ENCODE data around the gene LRRC49. TPM values are rescaled to one million over a fixed set of nuclear protein-coding genes. Genes with fewer than 3 reads are reported as not detected.

The LRRC49 gene
- total and polyA plus RNA-seq, 4 donors = 32.5 to 92.5 (median 55.9) TPM

GRCh38 chr15:71079208-71080044, 186.8 kb downstream of the LRRC49 start:
- Histone ChIP-seq H3K4me3 (ENCODE audit: low read depth, low read length) (no peak overlapping the region), H3K36me3 (ENCODE audit: control insufficient read depth, insufficient read depth, low read length) (no peaks in the 10 kb centered on the region), H3K9me3 (ENCODE audit: control insufficient read depth, insufficient read depth, low read length) (peaks cover 2% of the 10 kb centered on the region), H3K4me1 (ENCODE audit: control insufficient read depth, insufficient read depth, low read length) (no peaks in the 10 kb centered on the region), H3K27ac (ENCODE audit: low read depth, low read length) (no peak overlapping the region), H3K27me3 (ENCODE audit: control insufficient read depth, insufficient read depth, low read length) (no peaks in the 10 kb centered on the region)
- DNase-seq (ENCODE audit: low read depth in 4 of 6, low spot score in 6 of 6) = no peak
- WGBS (ENCODE audit: insufficient coverage) = no CpG with 5 or more reads among the region's 6 CpGs

GRCh38 chr15:71080166-71080565, 187.5 kb downstream of the LRRC49 start:
- Histone ChIP-seq H3K4me1 (ENCODE audit: control insufficient read depth, insufficient read depth, low read length) (no peaks in the 10 kb centered on the region), H3K27ac (ENCODE audit: low read depth, low read length) (no peak overlapping the region), H3K9me3 (ENCODE audit: control insufficient read depth, insufficient read depth, low read length) (no peaks in the 10 kb centered on the region), H3K27me3 (ENCODE audit: control insufficient read depth, insufficient read depth, low read length) (no peaks in the 10 kb centered on the region), H3K4me3 (ENCODE audit: low read depth, low read length) (no peak overlapping the region), H3K36me3 (ENCODE audit: control insufficient read depth, insufficient read depth, low read length) (no peaks in the 10 kb centered on the region)
- WGBS (ENCODE audit: insufficient coverage) = 82% methylated on average over 6 of the region's 7 CpGs
- DNase-seq (ENCODE audit: low read depth in 4 of 6, low spot score in 6 of 6) = no peak

- Histone ChIP-seq H3K4me3 (ENCODE audit: low read depth, low read length) (no peak overlapping the region), H3K27ac (ENCODE audit: low read depth, low read length) (no peak overlapping the region), H3K9me3 (ENCODE audit: control insufficient read depth, insufficient read depth, low read length) (no peaks in the 10 kb centered on the region), H3K27me3 (ENCODE audit: control insufficient read depth, insufficient read depth, low read length) (no peaks in the 10 kb centered on the region), H3K36me3 (ENCODE audit: control insufficient read depth, insufficient read depth, low read length) (no peaks in the 10 kb centered on the region), H3K4me1 (ENCODE audit: control insufficient read depth, insufficient read depth, low read length) (no peaks in the 10 kb centered on the region)
- no peak for DNase-seq (ENCODE audit: low read depth in 4 of 6, low spot score in 6 of 6)
- no CpG with 5 or more reads among the region's 1 CpG for WGBS (ENCODE audit: insufficient coverage)
Measured at GRCh38 chr15:71080705-71081104, 188.1 kb downstream of the LRRC49 start.

- no peaks in the 10 kb centered on the region for H3K27me3 ChIP-seq (ENCODE audit: control insufficient read depth, insufficient read depth, low read length)
- no peaks in the 10 kb centered on the region for H3K9me3 ChIP-seq (ENCODE audit: control insufficient read depth, insufficient read depth, low read length)
- DNase-seq (ENCODE audit: low read depth in 4 of 6, low spot score in 6 of 6) = no peak
- no peak overlapping the region for H3K27ac ChIP-seq (ENCODE audit: low read depth, low read length)
- no peaks in the 10 kb centered on the region for H3K36me3 ChIP-seq (ENCODE audit: control insufficient read depth, insufficient read depth, low read length)
- no peak overlapping the region for H3K4me3 ChIP-seq (ENCODE audit: low read depth, low read length)
- H3K4me1 ChIP-seq (ENCODE audit: control insufficient read depth, insufficient read depth, low read length) = no peaks in the 10 kb centered on the region
- WGBS (ENCODE audit: insufficient coverage) = 86% methylated on average over 5 of the region's 5 CpGs
Measured at GRCh38 chr15:71082803-71083202, 190.2 kb downstream of the LRRC49 start.

- Histone ChIP-seq H3K9me3 (ENCODE audit: control insufficient read depth, insufficient read depth, low read length) (no peaks in the 10 kb centered on the region), H3K4me1 (ENCODE audit: control insufficient read depth, insufficient read depth, low read length) (no peaks in the 10 kb centered on the region), H3K36me3 (ENCODE audit: control insufficient read depth, insufficient read depth, low read length) (no peaks in the 10 kb centered on the region), H3K27ac (ENCODE audit: low read depth, low read length) (no peak overlapping the region), H3K4me3 (ENCODE audit: low read depth, low read length) (no peak overlapping the region), H3K27me3 (ENCODE audit: control insufficient read depth, insufficient read depth, low read length) (no peaks in the 10 kb centered on the region)
- no peak for DNase-seq (ENCODE audit: low read depth in 4 of 6, low spot score in 6 of 6)
- 100% methylated on average over 1 of the region's 5 CpGs for WGBS (ENCODE audit: insufficient coverage)
Measured at GRCh38 chr15:71083349-71083748, 190.7 kb downstream of the LRRC49 start.

GRCh38 chr15:71084264-71084663, 191.6 kb downstream of the LRRC49 start:
- DNase-seq (ENCODE audit: low read depth in 4 of 6, low spot score in 6 of 6) = no peak
- H3K36me3 ChIP-seq (ENCODE audit: control insufficient read depth, insufficient read depth, low read length) = no peaks in the 10 kb centered on the region
- no peaks in the 10 kb centered on the region for H3K27me3 ChIP-seq (ENCODE audit: control insufficient read depth, insufficient read depth, low read length)
- no peaks in the 10 kb centered on the region for H3K9me3 ChIP-seq (ENCODE audit: control insufficient read depth, insufficient read depth, low read length)
- H3K4me1 ChIP-seq (ENCODE audit: control insufficient read depth, insufficient read depth, low read length) = no peaks in the 10 kb centered on the region
- no peak overlapping the region for H3K4me3 ChIP-seq (ENCODE audit: low read depth, low read length)
- no peak overlapping the region for H3K27ac ChIP-seq (ENCODE audit: low read depth, low read length)
- no CpG with 5 or more reads among the region's 2 CpGs for WGBS (ENCODE audit: insufficient coverage)

- WGBS (ENCODE audit: insufficient coverage) = 43% methylated on average over 1 of the region's 3 CpGs
- no peak overlapping the region for H3K27ac ChIP-seq (ENCODE audit: low read depth, low read length)
- DNase-seq (ENCODE audit: low read depth in 4 of 6, low spot score in 6 of 6) = peak in 1 of 6 donors; percentile 25
Measured at GRCh38 chr15:71085809-71086208, 193.2 kb downstream of the LRRC49 start.

GRCh38 chr15:71088155-71088554, 195.5 kb downstream of the LRRC49 start:
- no peak overlapping the region for H3K27ac ChIP-seq (ENCODE audit: low read depth, low read length)
- DNase-seq (ENCODE audit: low read depth in 4 of 6, low spot score in 6 of 6) = no peak
- no peaks in the 10 kb centered on the region for H3K4me1 ChIP-seq (ENCODE audit: control insufficient read depth, insufficient read depth, low read length)
- H3K4me3 ChIP-seq (ENCODE audit: low read depth, low read length) = no peak overlapping the region
- no peaks in the 10 kb centered on the region for H3K27me3 ChIP-seq (ENCODE audit: control insufficient read depth, insufficient read depth, low read length)
- no peaks in the 10 kb centered on the region for H3K9me3 ChIP-seq (ENCODE audit: control insufficient read depth, insufficient read depth, low read length)
- H3K36me3 ChIP-seq (ENCODE audit: control insufficient read depth, insufficient read depth, low read length) = no peaks in the 10 kb centered on the region

More at GRCh38 chr15:71085809-71086208, 193.2 kb downstream of the LRRC49 start:
- Histone ChIP-seq H3K36me3 (ENCODE audit: control insufficient read depth, insufficient read depth, low read length) (no peaks in the 10 kb centered on the region), H3K4me1 (ENCODE audit: control insufficient read depth, insufficient read depth, low read length) (no peaks in the 10 kb centered on the region), H3K4me3 (ENCODE audit: low read depth, low read length) (no peak overlapping the region), H3K9me3 (ENCODE audit: control insufficient read depth, insufficient read depth, low read length) (no peaks in the 10 kb centered on the region), H3K27me3 (ENCODE audit: control insufficient read depth, insufficient read depth, low read length) (no peaks in the 10 kb centered on the region)

GRCh38 chr15:71088683-71089082, 196.1 kb downstream of the LRRC49 start:
- no CpG with 5 or more reads among the region's 1 CpG for WGBS (ENCODE audit: insufficient coverage)
- no peak for DNase-seq (ENCODE audit: low read depth in 4 of 6, low spot score in 6 of 6)
- H3K36me3 ChIP-seq (ENCODE audit: control insufficient read depth, insufficient read depth, low read length) = no peaks in the 10 kb centered on the region
- no peaks in the 10 kb centered on the region for H3K27me3 ChIP-seq (ENCODE audit: control insufficient read depth, insufficient read depth, low read length)
- no peak overlapping the region for H3K27ac ChIP-seq (ENCODE audit: low read depth, low read length)
- H3K4me3 ChIP-seq (ENCODE audit: low read depth, low read length) = no peak overlapping the region
- H3K9me3 ChIP-seq (ENCODE audit: control insufficient read depth, insufficient read depth, low read length) = no peaks in the 10 kb centered on the region
- H3K4me1 ChIP-seq (ENCODE audit: control insufficient read depth, insufficient read depth, low read length) = no peaks in the 10 kb centered on the region

GRCh38 chr15:71089801-71090200, 197.2 kb downstream of the LRRC49 start:
- Histone ChIP-seq H3K27me3 (ENCODE audit: control insufficient read depth, insufficient read depth, low read length) (no peaks in the 10 kb centered on the region), H3K36me3 (ENCODE audit: control insufficient read depth, insufficient read depth, low read length) (no peaks in the 10 kb centered on the region), H3K4me1 (ENCODE audit: control insufficient read depth, insufficient read depth, low read length) (no peaks in the 10 kb centered on the region), H3K9me3 (ENCODE audit: control insufficient read depth, insufficient read depth, low read length) (no peaks in the 10 kb centered on the region), H3K27ac (ENCODE audit: low read depth, low read length) (no peak overlapping the region), H3K4me3 (ENCODE audit: low read depth, low read length) (no peak overlapping the region)
- 100% methylated on average over 1 of the region's 1 CpG for WGBS (ENCODE audit: insufficient coverage)
- DNase-seq (ENCODE audit: low read depth in 4 of 6, low spot score in 6 of 6) = no peak
